ENCODE results near the gene IL5RA.

IL5RA gene, protein sequence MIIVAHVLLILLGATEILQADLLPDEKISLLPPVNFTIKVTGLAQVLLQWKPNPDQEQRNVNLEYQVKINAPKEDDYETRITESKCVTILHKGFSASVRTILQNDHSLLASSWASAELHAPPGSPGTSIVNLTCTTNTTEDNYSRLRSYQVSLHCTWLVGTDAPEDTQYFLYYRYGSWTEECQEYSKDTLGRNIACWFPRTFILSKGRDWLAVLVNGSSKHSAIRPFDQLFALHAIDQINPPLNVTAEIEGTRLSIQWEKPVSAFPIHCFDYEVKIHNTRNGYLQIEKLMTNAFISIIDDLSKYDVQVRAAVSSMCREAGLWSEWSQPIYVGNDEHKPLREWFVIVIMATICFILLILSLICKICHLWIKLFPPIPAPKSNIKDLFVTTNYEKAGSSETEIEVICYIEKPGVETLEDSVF

DNA sequence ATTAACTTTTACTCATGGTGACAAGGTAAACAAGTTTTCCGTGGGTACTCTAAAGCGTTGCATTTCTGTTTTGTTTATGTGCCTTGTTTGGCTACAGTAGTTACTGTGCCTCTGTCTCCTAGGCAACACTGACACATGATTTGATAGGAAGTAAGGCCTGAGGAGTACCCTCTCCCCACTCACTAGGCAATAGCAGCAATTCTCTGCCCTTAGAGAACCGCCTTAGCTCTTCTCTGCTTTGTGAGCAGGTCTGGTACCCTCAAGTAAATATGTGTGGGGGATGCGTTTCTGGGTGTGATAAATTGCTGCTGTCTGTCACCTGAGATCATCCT, at the start of gene IL5RA:
Gene IL5RA (minus strand): TSS at position 76 of the 332 bp plus-strand sequence. CDS start 5,390 bp downstream, outside the sequence.
- no peak for FAIRE-seq

DNA sequence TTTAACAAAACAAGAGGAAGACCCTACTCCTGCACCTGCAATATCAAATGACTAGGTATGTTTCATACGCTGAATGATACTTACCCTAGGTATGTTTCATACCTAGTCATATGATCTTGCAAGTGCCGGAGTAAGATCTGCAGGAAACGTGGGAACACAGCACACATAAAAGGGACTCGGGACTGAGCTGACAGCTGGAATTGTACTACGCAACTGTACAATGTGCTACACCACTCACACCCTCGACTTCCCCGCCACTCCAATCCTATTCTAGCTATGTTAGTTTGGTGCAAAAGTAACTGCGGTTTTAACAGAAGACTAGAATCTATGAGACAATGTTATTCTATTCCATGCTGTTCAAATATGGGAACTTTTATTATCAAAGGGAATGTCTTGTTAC, 47.3 kb upstream of the IL5RA start:
- FAIRE-seq: no peak

DNA sequence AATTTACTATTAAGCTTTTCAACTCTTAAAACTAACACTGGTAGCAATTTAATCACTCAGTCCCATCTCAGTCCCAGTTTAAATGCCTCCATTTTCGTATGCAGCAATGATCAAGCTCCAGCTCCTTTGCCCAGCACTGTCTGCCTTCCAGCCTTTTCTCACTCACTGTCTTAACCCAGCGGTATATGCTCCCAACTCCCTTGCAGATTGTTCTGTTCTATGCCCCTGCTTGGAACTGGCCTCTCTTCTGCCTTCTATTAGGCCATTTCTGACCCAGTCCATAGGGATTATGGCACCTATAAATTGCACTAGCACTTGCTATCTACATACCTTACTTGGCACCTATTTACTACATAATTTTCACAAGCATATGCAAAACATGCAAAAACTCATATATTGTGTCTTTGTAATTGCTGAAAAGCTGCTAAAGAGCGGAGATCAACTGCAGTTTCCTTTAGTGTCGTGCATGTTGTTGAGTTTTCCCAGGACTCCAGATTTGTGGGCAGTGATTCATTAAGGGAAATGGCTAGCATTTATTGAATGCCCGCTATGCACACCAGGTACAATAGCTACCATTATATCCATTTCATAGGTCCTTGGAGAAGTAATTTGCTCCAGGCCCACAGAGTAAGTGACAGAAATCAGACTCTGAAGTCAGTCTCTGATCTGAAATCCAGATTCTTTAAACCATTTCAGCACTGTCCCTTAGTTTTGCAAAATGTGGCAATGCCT, 44.9 kb upstream of the IL5RA start:
- FAIRE-seq: no peak

DNA sequence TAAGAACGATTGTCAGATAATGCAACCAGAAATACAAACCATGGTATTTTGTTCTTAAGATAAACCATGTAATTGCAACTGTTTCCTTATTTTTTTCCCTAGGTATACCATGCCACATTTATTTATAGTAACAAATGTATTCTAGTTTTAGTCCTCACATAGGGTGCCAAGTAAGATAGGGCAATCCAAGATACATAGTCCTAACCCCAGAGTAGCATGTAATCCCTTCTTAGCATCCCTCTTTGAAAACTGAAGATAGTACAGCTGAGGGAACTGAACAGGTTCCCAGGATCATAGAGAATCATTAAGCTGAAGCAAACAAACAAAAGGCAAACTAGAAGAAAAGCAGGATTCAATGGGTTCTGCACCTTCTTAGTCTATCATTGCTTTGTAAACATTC, 41.3 kb upstream of the IL5RA start:
- FAIRE-seq: no peak

DNA sequence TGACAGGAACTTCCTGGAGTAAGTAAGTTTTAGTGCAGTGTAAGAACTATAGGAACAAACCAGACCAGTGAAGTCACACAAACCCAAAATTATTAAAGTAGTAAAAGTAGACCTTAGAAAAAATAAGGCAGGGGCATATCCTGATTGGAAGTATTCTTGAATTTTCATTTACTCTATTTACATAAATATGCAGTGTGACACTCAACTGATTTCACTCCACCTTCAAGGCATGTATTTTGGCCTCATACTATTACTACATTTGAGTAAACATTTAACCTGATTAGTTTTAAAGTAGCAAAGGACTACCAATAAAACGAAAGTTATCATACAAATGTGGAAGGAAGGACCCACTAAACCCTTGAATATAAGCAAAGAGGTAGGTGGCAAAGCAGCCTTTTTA, 39.4 kb upstream of the IL5RA start:
- FAIRE-seq: no peak

DNA sequence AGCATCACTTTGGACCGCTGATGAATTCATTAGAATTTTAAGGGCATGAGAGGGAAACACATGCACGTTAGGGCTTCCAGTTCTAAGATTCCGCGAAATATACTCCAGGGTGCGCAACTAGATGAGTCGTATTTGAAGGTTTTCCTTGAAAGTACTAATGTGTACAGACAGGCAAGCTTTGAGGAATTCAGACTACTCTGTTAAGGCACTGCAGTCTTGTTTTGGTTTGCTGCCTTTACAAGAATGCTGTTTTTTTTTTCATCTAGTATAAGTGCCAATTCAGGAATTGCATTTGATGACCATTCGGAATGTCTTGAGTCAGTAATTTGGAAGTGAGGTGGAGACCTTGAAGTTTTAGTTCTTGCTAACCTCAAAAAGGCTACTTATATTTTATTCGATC, 35.7 kb upstream of the IL5RA start:
- FAIRE-seq: no peak

DNA sequence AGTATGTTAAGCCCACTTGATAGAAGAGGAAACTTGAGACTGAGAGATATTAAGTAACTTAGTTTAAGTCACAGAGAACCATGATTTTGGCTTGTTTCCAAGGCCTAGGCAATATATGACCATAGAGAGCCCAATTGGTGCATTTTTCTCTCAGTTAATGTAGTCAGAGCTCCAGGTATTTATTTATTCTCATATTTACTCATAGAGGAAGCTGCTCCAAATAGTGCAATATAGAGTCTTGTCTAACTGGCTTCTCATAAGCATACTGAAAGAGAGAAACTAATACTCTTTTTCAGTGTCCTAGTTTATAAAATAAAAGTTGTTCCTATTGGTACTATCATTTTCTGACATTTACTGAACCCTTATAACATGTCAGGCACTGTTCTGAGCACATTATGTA, 31.8 kb upstream of the IL5RA start:
- no peak for FAIRE-seq

DNA sequence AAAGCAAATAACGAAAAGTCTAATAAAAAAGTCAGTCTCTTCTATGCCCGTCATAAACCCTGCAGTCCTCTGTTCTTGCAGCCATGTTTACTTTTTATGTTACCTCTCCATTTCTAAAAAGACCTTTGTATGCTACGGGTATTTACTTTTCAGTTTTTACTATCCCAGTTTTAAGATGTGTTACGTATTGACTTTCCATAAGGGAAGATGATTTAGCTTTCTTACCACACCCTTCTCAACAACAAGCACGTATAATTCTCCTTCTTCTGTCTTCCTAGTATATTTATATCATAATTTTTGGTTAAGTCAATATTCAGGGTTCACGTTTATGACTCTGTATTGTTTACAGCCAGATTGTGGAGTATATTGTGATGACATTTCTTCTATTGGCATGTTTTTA, 27.4 kb upstream of the IL5RA start:
- FAIRE-seq: no peak

DNA sequence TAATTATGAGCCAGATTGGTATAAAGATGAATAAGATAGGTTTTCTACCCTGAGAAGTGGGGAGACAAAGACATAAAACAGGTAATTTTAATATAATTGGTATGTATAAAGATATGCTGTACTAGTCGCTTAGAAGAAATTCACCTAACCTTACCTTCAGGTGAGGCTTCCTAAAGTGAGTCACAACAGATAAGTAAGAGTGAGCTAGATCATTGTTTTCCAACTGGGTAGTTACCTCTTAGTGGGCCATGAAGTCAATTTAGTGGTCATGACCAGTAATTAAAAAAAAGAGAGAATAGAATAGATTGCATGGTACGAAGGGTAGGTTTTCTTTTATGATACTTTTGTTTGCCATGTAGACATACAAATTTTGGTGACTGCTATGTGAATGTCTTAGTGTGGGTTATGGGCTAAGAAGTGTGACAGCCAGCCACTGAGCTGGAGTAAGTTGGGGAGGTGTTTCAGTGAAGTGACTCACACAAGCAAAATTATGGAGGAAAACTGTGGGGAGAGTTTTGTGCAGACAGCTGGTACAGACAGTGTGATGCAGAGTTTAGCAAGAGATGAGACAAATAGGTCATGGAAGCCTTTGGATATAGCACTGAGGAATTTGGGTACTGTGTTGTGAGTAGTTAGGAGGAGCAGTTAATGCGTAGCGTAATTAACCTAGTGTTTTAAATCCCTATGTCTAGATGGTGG, 24.7 kb upstream of the IL5RA start:
- no peak for FAIRE-seq

DNA sequence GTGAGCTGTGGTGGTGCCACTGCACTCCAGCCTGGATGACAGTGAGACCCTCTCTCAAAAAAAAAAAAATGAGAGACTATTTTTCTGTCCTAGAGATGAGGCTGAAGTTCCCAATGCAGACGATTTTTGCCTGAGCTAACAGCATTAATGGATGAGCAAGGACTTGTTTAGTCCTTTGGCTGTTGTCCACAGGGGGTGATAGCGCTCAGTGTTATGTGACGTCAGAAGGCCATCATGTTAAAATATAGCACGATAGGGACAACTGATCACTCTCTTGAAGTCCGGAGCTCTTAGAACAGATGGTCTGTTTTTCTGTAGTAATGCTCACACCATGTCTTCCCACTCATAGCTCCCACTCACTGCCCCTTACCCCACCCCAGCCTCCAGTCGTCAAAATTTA, 23.3 kb upstream of the IL5RA start:
- no peak for FAIRE-seq

DNA sequence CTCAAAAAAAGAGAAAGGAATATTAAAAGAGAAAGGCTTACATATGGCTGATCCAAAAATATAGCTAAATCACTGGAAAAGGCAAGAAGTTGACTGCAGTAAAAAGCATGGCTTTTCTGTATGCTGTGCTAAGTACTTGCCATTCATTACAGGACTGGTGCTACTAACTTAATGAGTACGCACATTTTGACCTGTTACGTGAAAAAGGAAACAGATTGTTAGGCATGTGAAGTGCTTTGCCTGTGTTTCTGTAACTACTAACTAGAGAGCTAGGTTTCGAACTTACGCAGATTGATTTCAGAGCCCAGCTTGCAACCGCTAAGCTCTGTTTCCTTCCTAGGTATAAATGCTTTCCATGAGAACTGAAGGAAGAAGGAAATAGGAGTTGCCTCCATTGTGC, 19.4 kb upstream of the IL5RA start:
- FAIRE-seq: no peak

DNA sequence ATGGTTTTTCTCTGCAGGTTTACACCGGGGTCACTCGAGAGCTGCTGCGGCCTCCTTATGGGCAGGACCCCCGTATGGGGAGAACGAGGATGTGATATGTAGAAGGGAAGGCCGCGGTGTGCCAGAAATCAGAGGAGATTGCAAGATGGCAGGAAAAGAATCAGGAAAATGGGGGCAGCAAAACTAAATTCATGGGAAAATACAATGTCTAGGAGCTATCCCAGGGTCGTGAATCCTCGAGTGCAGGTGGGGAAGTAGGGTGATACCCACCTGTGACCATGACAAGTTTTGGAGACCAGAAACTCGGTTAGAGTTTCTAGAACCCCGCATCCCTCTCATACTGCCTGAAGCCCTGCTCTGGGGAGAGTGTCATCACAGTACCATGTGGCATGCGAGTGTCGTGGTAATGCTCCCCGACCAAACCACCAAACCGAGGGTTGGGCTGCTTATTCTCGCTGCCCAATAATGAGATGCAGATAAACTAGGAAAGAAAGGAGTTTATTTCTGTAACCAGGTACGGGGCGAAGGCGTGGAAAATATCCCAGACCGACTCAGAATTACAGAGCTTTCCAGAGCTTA, 17.3 kb upstream of the IL5RA start:
- no peak for FAIRE-seq

DNA sequence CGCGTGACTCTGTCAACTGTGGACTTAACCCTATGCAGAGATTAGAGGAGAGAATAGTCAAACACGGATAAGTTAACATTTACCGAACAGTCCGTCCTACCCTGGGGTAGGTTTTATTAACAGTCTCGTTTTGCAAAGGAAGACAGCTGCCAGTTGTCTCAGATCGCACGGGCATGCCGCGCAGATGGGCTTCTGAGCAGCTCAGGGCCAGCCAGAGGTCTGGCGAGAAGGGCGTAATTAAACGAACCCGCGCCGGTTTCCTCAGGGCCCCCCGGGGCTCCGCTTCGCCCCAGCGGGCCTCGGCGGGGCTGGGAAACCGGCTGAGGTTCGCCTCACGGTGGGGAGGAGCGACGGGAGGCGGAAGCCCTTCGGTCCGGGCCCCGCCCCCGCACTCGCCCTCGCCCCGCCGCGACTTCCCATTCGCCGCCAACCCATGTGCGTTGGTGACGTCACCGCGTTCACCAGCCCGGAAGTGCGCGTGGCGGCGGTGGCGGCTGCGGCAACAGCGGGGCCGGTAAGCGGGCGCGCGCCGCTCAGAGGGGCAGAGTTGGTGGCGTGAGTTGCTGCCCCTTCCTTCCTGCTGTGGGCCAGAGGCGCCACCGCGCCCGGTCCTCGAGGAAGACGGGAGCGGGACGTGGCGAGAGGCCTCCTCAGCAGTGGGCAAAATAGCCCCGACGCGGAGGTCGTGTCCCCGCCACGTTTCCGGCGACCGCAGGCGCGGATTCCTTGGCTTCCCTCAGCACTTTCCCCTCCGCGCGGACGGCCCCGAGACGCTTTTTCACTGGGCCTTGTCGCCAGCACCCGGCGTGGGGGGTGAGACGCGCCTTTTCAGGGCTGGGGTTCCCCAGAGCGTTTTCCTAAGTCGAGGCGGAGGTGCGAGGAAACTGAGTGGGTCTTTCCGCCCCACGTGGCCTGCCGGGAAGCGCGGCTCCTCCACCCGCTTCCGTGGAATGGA, 16.6 kb upstream of the IL5RA start, which contains the start of gene TRNT1:
Gene TRNT1 (plus strand): TSS at position 464 of the 955 bp plus-strand sequence. CDS start 2,101 bp downstream, outside the sequence.
- no peak for FAIRE-seq

DNA sequence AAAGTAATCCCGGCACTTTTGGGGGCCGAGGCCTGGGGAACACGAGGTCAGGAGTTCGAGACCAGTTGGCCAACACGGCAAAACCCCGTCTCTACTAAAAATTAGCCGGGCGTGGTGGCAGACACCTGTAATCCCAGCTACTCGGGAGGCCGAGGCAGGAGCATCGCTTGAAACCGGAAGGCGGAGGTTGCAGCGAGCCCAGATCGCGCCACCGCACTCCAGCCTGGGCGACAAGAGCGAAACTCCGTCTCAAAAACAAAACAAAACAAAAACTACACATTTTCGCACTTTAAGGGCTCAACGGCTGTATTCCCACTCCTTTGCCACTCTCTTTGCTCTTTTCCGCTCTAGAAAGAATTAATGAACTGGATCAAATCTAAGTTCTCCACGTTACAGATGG, 15.8 kb upstream of the IL5RA start:
- no peak for FAIRE-seq

DNA sequence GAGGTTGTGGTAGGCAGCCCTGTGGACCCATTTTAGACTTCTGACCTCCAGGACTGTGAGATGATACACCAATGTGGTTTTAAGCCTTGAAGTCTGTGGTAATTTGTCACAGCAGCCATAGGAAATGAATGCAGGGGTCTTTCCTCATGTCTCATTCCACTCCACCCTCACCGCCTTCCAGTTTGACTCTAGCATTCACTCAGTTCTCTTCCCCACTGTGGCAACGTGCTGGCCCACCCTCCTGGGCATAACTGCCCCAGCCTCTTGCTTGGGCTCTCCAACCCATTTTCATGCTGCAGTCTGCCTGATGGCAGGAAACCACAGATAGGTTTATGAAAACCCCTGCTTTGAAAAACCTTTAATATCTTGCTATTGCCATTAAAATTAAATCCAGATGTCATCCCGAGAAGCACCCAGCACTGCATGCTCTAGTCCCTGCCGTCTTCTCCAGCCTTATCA, 9.2 kb upstream of the IL5RA start:
- FAIRE-seq: no peak

DNA sequence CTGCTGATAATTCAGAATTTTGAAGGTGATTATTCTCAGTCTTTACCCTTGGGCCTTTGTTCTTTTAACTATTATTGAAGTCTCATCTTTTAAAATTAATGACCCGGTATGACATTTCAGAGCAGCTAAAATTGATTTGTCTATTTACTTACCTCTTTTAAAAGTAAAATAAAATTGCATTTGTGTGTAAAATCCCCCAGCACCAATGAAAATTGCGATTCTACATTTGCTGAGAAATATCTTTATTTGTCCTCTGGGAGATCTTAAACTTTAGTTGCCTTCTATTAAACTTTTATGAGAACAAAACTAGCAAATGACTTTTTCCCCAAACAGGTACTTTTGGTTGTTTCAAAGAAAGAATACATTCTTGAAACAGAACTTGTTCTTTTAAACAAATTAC, 7.5 kb upstream of the IL5RA start:
- FAIRE-seq: no peak

DNA sequence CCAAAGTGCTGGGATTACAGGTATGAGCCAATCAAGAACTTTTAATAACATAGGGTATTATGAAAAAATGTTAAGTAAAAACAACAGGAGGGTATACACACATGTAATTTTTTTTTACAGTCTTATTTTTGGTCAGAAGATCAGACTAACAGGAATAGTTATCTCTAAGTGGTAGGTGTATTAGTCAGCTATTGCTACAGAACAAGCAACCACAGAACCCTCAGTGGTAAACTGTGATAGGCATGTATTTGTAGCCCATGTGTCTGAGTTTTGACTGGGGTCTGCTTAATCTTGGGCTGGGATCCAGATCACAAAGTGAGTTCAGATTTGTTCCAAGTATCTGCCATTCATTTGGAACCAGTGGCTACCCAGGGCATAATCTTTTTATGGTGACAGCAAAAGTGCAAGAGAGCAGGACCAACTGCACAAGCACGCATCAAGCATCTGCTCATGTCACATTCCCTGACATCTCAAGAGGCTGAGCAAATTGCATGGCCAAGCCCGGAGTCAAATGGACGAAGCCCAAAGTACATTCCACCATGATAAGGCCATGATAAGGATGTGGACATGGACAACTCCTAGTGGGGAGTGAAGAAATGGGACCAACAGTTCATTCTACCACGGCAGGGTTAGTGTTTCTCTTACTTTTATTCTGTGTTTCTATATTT, 3.0 kb upstream of the IL5RA start:
- no peak for FAIRE-seq

DNA sequence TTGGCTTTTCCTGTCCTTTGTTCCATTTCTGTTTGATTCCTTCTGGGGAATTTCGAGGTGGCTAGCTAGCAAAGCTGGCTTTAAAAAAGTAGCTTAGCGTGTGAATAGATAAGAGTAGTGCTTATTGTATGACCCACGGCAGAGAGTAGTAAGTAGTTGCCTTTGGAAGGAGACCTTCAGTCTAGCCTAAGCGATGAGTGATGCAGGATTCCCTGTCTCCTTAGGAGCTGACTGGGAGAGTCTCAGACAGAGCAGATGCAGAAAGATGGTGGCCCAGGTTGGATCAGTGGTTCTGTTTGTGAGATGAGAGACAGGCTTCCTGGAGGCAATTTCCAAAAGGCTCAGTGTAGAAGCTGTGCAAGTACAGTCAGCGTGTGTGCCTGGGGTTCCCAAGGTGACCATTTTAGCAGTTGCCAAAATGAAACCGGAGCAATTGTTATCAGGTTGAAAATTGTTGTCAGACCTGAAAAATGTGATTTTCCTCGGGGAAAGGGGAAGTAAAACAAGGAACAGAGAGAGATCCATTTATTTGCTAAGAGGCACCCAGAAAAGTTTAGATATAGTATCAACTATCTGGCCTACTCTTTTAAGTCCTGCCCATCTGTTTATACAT, 681 bp upstream of the IL5RA start:
- no peak for FAIRE-seq

DNA sequence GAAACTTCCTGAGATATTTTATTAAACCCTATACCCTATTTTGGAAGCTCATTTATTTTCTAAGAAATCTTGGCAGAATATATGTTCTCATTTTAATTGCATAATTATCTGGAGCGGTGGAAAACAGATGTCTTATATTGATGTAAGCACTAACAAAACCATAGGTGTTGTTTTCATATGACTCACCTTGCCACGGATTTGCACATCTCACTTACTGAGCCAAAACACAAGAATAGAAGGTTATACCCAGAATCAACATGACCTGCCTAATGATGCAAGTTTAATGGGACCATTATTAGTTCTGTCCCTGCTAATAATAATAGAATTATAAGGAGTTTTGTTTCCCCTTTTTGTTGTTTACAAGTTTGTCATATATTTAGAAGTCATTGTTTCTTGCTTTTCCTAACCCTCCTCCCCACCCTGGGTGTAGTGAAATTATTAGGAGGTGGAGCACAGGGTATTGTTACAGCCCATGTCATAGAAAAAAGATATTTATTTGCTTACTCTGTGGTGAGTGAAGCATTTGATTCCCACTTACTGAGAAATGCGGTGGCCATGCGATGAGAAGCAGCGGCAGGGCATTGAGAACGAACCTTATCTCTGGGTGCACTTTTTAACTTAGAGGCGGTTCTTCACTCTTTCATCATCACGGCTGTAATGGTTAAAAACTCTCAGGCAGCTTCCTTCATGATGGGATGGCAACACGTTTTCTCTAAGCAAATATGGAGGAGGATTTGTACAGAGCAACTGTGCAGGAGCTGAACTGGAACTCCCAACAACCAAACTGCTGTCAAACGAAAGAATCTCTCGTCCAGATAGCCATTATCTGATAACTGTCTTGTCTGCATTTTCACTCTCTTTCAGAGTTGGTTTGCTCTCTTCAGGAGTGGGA, 521 bp downstream of the IL5RA start:
- no peak for FAIRE-seq

DNA sequence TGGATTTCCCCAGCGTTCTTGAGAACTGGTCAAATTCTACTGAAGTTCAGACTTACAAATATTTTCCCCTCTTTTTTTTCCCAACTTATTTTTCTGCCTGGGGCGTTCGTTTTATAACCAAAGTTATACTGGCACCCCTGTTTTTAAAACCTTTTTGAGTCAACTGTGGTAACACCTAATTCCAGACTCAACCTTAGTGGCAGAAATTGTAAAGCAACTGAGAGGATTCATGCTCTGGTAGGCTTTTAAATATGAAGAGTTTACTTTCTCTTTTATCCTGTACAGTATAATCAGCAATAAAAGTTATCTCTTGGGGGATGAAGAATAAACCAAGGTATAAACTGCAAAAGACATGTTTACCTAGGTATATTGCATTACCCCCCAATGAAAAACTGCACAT, 2.3 kb downstream of the IL5RA start:
- no peak for FAIRE-seq

Measured in G401.6 (cell line).